OCI-LY3 (cell line): ENCODE data around the gene AHR.
"Not testable (repeated sequence)": the region's sequence is repeated elsewhere in the genome, so short reads cannot be mapped to it uniquely, and the experiment has no call there.

Experiments
- H2AFZ ChIP-seq: fragments of 200-600, 300-600 bp; shearing (Covaris generic); 2 replicates; pipeline ENCODE4 v1.6.0; 2014; ENCODE audit warnings: antibody characterized with exemption, low read depth, low read length
- H3K27ac ChIP-seq: fragments of 200-600, 300-600 bp; sonication (generic); 2 replicates; pipeline ENCODE4 v1.5.1; 2014; ENCODE audit warnings: mild to moderate bottlenecking, low read length, moderate library complexity, mixed read lengths
- H3K27me3 ChIP-seq: fragments of 200-600, 300-600 bp; sonication (generic); 2 replicates; pipeline ENCODE4 v1.6.1; 2014; ENCODE audit warnings: low read depth, low read length, mixed read lengths
- H3K36me3 ChIP-seq: fragments of 200-600, 300-600 bp; sonication (generic); replicated peaks from 2 replicates; pipeline ENCODE3; 2014; ENCODE audit warnings: low read depth, low read length, mixed read lengths
- H3K4me1 ChIP-seq: fragments of 300-600, 200-600 bp; sonication (generic); 2 replicates; pipeline ENCODE4 v1.6.1; 2014; ENCODE audit warnings: low read length, mixed read lengths
- H3K4me2 ChIP-seq: fragments of 200-600, 300-600 bp; sonication (generic); 2 replicates; pipeline ENCODE4 v1.6.1; 2014; ENCODE audit warnings: low read length, mixed read lengths
- H3K4me3 ChIP-seq: fragments of 300-600, 200-600 bp; sonication (generic); 2 replicates; pipeline ENCODE4 v1.5.1; 2014; ENCODE audit warnings: antibody characterized with exemption, mild to moderate bottlenecking, low read length, moderate library complexity
- H3K79me2 ChIP-seq: fragments of 300-600, 200-600 bp; shearing (Covaris generic); 2 replicates; pipeline ENCODE4 v1.6.1; 2014; ENCODE audit warnings: mild to moderate bottlenecking, low read length, mixed read lengths
- H3K9ac ChIP-seq: fragments of 300-600, 200-600 bp; shearing (Covaris generic); 2 replicates; pipeline ENCODE4 v1.6.0; 2014; ENCODE audit warnings: mild to moderate bottlenecking, low read length, moderate library complexity
- H3K9me3 ChIP-seq: fragments of 200-600, 300-600 bp; shearing (Covaris generic); 2 replicates; pipeline ENCODE4 v1.6.1; 2014; ENCODE audit warnings: low read length, mixed read lengths; ENCODE audit not compliant: insufficient read depth
- H4K20me1 ChIP-seq: fragments of 200-600, 300-600 bp; sonication (generic); 2 replicates; pipeline ENCODE4 v1.6.1; 2016; ENCODE audit warnings: low read length, mixed read lengths; ENCODE audit not compliant: insufficient read depth
- EZH2phosphoT487 ChIP-seq: fragments of 200-600 bp; shearing (Covaris generic); IDR thresholded peaks from 2 replicates; pipeline ENCODE4 v1.6.1; 2018; ENCODE audit warnings: antibody characterized with exemption, mixed run types, low read depth
- TF ChIP-seq, protein P1 (sequence below): fragments of 200-600, 300-600 bp; sonication (generic); IDR thresholded peaks from 2 replicates; pipeline ENCODE4 v1.5.1; 2014; ENCODE audit warnings: antibody characterized with exemption, low read length, low read depth

The AHR gene

DNA sequence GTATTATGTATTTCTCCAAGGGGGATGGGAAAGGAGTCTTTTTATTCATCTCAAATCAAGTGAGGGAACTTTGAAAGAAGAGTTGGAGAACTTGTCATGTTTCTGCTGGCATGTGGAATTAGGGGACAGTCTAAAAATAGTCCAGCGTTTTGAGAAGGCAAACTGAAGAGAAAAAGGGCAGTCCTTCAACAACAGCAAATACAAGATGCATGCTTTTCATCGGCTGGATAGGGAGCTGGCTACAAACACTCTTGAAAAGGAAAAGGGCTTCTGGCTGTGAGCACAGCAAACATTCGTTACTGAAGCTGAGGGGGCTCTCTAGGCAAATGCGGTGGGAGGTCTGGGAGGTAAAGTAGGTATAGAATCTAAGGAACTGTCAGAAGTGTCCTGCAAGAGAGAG lies 91.9 kb downstream of the AHR start:
- Histone ChIP-seq H2AFZ (no peak overlapping the region), H4K20me1 (no peaks in the 10 kb centered on the region), H3K27me3 (no peaks in the 10 kb centered on the region), H3K9ac (no peak overlapping the region), H3K27ac (no peak overlapping the region), H3K4me2 (no peak overlapping the region), H3K9me3 (peaks cover 8% of the 10 kb centered on the region; the same call in 1 of the 2 replicates), H3K36me3 (peaks cover 9% of the 10 kb centered on the region), H3K79me2 (no peaks in the 10 kb centered on the region), H3K4me1 (peaks cover 7% of the 10 kb centered on the region), H3K4me3 (no peak overlapping the region)
- TF ChIP-seq EZH2phosphoT487: no peak
- TF ChIP-seq, protein P1, sequence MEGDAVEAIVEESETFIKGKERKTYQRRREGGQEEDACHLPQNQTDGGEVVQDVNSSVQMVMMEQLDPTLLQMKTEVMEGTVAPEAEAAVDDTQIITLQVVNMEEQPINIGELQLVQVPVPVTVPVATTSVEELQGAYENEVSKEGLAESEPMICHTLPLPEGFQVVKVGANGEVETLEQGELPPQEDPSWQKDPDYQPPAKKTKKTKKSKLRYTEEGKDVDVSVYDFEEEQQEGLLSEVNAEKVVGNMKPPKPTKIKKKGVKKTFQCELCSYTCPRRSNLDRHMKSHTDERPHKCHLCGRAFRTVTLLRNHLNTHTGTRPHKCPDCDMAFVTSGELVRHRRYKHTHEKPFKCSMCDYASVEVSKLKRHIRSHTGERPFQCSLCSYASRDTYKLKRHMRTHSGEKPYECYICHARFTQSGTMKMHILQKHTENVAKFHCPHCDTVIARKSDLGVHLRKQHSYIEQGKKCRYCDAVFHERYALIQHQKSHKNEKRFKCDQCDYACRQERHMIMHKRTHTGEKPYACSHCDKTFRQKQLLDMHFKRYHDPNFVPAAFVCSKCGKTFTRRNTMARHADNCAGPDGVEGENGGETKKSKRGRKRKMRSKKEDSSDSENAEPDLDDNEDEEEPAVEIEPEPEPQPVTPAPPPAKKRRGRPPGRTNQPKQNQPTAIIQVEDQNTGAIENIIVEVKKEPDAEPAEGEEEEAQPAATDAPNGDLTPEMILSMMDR: no peak

DNA sequence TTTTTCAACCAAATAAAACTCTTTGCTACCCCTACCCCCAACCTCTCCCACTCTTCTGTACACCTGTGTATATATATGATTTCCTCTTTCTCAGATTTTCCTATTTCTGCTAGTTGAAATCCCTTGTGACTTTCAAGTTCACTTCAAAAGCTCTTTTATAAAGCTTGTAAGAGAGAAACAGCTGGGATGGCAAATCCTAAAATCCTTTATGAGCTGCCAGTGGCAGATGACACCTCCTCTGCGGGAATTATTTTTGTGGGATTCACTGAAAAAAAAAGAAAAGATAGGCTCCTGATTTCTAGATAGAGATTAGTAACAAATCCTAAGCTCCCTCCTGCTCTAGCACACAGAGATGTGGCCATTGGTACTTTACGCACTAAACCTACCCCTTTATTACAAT lies 92.9 kb downstream of the AHR start:
- Histone ChIP-seq H4K20me1 (no peaks in the 10 kb centered on the region), H3K9ac (no peak overlapping the region), H3K27ac (no peak overlapping the region), H3K9me3 (peaks cover 8% of the 10 kb centered on the region; the same call in 1 of the 2 replicates), H3K36me3 (peaks cover 4% of the 10 kb centered on the region), H3K79me2 (no peaks in the 10 kb centered on the region), H3K27me3 (no peaks in the 10 kb centered on the region), H3K4me1 (0 out of 2 replicates have a peak, but pooled peaks cover 4% of the 10 kb centered on the region), H2AFZ (no peak overlapping the region), H3K4me3 (no peak overlapping the region), H3K4me2 (no peak overlapping the region)
- TF ChIP-seq, protein P1: no peak
- TF ChIP-seq EZH2phosphoT487: no peak

DNA sequence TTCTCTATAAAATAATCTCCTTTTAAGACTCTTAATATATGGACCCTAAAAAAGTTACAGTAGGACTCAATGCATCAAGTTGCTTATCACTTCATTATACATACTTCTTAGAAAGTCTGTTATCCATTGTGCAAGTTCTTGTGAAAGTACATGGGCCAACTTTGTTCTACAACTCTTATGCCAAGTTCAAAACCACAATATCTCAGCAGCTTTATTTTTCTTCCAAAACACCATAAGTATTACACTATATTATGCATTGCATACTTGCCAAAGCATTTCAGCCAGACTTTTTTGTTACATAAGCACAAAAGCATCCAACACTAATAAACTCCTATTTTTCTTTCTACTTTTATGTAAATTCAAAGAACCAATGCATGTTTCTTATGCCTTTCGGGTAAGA lies 94.4 kb downstream of the AHR start:
- no peaks in the 10 kb centered on the region for H3K36me3 ChIP-seq
- no peaks in the 10 kb centered on the region for H4K20me1 ChIP-seq
- TF ChIP-seq EZH2phosphoT487: no peak
- TF ChIP-seq, protein P1: no peak
- H3K4me2 ChIP-seq: no peak overlapping the region
- H3K4me3 ChIP-seq: no peak overlapping the region
- no peaks in the 10 kb centered on the region for H3K27me3 ChIP-seq
- H3K27ac ChIP-seq: no peak overlapping the region
- 0 out of 2 replicates have a peak, but pooled peaks cover 4% of the 10 kb centered on the region for H3K4me1 ChIP-seq
- peaks cover 8% of the 10 kb centered on the region; the same call in 1 of the 2 replicates for H3K9me3 ChIP-seq
- H2AFZ ChIP-seq: no peak overlapping the region
- no peaks in the 10 kb centered on the region for H3K79me2 ChIP-seq
- no peak overlapping the region for H3K9ac ChIP-seq

DNA sequence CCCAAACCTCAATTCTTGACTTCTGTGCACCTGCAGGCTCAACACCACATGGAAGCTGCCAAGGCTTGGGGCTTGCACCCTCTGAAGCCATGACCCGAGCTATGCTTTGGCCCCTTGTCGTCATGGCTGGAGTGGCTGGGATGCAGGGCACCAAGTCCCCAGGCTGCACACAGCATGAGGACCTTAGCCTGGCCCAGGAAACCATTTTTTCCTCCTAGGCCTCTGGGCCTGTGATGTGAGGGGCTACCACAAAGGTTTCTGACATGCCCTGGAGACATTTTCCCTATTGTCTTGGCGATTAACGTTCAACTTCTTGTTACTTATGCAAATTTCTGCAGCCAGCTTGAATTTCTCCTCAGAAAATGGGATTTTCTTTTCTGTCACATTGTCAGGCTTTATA lies 96.1 kb downstream of the AHR start:
- not testable (repeated sequence) for H3K4me2 ChIP-seq, H3K9ac ChIP-seq, H3K27me3 ChIP-seq, H2AFZ ChIP-seq, H3K4me3 ChIP-seq, H3K4me1 ChIP-seq, H4K20me1 ChIP-seq, H3K36me3 ChIP-seq, H3K79me2 ChIP-seq, H3K27ac ChIP-seq, H3K9me3 ChIP-seq
